ENCODE results near the gene ALOXE3.

The ALOXE3 gene

GRCh38 chr17:8153957-8154607, 35.8 kb upstream of the ALOXE3 start:
- DNase-seq (ENCODE audit: low read depth) = peak; percentile 91

DNA sequence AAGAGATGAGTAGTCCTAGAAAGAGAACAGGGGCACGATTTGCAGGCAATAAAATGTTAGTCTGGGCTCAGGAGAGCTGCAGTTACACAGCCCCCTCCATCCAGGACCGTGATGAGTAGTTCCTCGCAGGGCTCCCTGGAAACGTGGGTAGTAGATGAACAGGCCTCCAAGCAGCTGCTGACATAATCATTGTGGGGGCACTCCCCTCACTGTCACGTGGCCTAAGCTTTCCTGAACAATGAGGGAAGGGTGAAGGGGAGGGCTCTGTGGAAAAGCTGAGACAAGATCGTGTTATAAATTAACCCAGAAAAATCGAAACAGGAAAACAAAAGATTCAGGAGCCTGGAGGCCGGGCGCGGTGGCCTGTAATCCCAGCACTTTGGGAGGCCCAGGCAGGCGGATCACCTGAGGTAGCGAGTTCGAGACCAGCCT, 35.2 kb upstream of the ALOXE3 start:
- DNase-seq (ENCODE audit: low read depth) = peak; percentile 93

DNA sequence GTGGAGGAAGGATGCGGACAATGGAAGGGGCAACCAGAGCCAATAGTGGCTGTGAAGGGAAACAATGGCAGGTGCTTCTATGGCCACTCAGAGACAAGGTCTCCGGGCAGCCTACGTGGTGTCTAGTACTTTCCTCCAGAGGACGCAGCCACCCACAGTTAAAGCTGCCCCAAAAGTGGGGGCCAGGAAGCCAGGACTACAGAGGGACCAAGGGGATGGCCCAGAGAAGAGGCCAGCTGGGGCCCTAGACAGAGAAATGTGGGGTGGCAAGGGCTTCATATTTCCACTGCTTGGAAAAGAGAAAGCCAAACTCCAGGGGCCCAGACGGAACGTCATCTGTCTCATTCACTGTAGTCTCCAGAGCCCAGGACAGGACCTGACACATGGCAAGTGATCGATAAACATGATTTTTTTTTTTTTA, 34.7 kb upstream of the ALOXE3 start:
- no peak for DNase-seq (ENCODE audit: low read depth)

GRCh38 chr17:8152112-8152775, 33.9 kb upstream of the ALOXE3 start, which contains the start of gene PER1:
TSS of gene PER1 (minus strand) at chr17:8152404. CDS start at chr17:8150706, 1,698 bp downstream.
- DNase-seq (ENCODE audit: low read depth) = peak; percentile 76

- no peak for DNase-seq (ENCODE audit: low read depth)
Measured at GRCh38 chr17:8151641-8152111, 33.4 kb upstream of the ALOXE3 start.

GRCh38 chr17:8151120-8151640, 32.9 kb upstream of the ALOXE3 start:
- DNase-seq (ENCODE audit: low read depth) = peak; percentile 55

DNA sequence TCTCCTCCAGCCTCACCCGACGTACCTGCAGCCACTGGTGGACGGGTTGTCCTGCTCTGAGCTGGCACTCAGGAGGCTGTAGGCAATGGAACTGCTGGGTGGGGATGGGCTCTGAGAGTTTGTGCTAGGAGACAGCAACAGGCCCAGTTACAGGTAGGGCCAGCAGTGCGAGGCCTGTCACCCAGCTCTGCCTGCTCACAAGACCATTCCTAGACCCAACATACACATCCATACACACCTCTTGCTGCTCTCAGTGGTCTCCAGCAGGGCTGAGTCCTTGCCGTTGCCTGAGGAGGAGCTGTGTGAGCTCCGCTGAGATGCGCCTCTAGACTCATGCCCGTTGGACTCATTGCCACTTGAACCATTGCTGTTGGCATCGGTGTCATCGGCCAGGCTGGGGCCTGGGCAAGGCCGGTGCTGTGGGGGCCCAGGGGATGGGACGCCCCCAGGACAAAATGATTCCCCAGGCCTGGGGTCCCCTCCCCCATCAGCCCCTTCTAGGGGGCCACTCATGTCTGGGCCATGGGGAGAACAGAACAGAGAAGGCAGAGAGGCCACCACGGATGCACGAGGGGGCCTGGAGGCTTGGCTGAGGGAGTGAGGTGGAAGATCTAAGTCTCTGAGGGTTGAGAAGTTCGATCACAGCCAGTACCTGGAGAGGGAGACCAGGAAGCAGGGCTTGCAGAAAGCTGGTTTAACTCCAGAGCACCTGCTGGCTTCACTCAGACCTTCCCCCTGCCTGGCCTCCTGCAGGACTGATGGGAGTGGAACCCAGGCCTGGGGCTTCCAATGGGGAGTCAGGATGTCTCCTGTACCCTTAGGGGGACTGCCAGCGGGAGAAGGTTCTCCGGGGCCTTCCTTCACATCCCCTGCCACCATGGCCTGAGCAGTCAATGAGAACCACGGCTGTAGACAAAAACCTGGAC, 32.1 kb upstream of the ALOXE3 start:
- no peak for DNase-seq (ENCODE audit: low read depth)

DNA sequence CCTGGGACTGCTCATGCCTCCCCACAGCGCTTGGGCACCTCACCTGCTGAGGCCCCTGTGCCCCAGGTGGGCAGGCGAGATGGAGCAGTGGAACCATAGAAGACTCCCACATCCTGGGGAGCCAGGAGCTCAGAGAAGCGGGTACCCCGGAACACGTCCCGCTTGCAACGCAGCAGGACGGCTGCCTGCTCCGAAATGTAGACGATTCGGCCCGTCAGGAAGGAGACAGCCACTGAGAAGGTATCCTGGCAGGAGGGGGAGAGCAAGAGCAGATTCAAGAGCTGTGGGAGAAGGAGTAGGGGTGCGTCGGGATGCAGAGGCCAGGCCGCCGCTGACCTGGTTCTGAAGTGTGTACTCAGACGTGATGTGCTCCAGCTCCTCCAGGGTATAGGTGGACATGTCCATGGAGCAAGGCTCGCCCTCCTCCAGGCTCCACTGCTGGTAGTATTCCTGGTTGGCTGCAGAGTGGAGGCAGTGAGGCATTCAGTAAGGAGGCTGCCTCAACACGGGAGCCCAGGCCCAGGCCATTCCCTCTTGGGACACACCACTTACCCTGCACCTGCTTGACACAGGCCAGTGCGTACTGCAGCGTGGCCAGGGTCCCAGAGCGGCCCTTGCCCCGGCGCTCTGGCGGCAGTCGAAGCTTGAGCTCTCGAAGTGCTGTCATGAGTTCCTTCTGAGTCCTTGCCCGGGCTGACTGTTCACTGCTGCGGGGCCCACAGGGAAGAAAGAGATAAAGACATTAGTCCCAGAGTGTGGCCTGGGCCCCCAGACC, 31.3 kb upstream of the ALOXE3 start:
- no peak for DNase-seq (ENCODE audit: low read depth)

GRCh38 chr17:8148560-8148959, 30.2 kb upstream of the ALOXE3 start:
- no peak for DNase-seq (ENCODE audit: low read depth)

GRCh38 chr17:8147805-8148404, 29.6 kb upstream of the ALOXE3 start:
- no peak for DNase-seq (ENCODE audit: low read depth)

DNA sequence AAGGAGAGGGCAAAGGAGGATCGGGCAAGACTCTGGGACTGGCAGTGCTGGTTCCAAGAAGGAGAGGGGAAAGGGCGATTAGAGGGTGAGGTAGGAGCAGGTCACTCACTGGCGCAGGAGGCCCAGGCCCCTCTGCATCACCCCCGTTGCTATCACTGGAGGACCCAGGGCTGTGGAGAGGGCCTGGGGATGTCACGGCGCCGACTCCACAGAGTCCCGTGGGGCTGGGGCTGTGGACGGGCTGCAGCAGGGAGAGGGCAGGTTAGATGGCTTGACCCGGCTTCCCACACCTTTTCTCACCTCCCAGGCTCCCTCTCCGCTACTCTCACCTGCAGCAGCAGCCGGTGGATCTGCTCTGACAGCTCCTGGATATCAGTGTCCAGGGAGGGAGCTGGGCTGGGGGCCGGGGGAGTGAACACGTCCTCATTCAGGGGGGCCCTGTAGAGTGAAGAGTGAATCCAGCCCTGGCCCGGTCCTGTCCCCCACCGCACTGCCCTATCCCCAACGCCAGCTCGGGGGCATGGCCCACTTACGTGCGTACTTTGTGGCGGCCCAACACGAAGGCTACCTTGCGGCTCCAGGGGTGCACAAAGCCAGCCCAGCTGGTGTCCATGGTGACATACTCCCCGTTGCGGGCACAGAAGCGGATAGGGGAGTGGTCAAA, 29.0 kb upstream of the ALOXE3 start:
- no peak for DNase-seq (ENCODE audit: low read depth)

DNA sequence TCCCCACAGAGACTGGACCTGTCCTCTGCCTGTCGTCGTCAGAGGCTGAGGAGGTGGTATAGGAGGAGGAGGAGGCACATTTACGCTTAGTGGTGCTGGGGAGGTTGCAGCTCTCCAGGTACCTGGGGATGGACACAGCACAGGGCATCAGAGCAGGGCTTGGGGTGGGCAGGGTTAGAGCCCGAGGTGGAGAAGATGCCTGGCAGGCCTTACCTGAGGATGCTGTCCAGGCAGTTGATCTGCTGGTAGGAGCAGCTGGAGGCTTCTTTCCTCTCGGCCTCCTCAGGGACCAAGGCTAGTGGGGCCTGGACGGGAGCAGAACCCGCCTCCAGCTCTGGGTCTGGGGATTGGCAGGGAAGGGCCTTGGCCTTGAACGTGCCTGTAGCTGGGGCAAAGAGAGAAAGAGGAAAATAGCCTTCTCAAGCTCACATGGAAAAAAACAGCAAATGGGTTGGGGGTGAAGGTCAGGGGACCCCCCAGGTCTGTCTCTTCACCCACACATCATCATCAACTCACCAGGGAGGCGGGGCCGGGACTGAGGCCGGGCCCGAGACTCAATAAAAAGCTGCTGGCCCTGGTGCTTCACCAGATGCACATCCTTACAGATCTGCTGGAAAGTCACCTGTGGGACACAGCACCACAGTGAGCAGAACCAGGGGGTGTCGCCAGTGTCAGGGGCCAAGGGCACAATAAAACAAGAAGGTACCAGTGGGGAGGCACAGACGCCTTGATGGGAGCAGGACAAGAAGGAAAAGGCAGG, 28.2 kb upstream of the ALOXE3 start:
- DNase-seq (ENCODE audit: low read depth) = no peak

DNA sequence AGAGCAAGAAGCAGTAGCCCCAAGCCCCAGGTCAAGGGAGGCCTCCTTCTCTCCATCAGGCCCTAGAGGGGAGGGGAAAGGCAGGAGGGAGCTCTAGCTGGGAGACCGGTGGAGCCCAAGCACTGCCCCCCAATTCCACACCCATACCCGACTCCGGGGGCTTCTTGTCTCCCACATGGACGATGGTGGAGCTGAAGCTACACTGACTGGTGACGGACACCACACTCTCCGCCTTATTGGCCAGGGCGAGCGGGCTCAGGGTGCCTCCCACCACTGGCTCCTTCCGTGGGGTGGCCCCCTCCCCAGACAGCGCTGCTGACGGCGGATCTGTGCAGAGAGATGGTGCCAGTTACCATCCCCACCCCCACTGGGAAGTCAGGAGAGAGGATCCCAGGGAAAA, 27.5 kb upstream of the ALOXE3 start:
- DNase-seq (ENCODE audit: low read depth) = no peak

DNA sequence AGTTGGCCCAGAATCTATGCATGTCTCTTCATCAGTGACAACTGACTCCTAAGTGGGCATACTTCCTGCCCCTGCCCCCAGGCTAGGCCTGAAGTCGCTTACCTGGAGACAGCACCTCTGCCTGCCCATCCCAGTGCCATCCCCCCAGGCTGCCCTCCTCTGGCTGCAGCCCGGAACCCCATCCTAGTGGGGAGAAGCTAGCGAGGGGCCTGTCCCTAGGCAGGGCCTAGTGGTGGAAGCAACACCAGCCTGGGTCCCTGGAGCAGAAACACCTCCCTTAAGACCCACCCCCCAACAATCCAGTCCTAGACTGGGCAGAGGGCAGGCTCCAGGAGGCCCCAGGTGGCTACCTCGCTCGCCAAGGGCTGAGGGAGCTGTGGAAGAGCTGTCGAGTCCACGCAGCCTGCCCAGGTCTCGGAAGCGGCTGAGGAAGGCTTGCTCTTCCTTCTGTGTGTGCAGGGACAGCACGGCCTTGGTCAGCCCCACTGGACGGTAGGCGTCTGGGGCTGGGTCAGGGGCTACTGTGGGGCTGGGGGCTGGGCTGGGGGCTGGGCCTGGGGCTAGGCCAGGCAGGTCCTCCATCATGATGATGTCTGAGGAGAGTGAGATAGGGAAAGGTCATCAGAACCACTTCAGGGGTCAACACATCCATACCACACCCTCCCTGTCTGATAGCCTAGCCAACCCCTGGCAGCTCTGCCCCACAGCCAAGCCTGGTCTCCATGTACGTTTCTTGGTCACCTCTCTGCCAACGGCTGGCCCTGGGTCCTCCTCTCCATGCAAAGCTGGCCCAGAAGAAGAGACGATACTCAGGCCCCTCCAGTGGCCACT, 26.3 kb upstream of the ALOXE3 start:
- DNase-seq (ENCODE audit: low read depth) = no peak

DNA sequence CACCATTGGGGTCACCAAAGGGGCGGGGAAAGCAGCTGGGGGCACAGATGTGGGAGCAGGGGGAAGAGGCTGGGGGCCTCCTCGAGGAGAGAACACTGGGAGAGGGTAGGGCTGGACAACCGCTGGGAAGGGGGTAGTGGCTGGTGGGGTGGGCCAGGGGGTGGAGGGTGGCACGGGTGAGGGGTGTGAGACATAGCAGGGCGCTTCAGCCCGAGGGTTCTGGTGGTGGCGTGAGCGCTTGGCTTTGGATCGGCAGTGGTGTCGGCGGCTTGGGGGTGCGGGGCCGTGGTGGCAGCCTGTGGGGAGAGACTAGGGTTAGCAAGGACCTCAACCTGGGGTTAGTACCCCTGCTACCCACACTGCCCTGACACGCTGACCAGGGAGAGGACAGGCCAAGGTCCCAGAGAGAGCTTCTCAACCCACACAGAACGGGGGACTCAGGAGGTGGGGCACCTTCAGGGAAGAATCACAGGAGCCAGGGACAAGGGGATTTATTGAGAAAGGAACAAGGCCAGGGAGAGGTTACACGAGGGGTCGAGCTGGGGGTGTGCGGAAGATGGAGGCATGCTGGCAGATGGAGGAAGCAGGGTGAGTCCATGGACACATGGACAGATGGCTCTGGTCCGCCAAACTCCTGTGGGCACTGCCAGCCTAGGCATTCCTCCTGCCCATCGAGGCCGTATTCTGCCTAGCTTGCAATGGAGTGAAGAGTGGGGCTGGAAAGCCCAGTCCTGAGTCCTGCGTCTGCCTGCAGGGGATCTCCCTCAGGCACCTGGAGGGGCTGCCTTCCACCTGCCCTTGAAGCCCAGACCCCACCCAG, 25.5 kb upstream of the ALOXE3 start:
- no peak for DNase-seq (ENCODE audit: low read depth)

GRCh38 chr17:8142887-8143580, 24.7 kb upstream of the ALOXE3 start:
- no peak for DNase-seq (ENCODE audit: low read depth)

DNA sequence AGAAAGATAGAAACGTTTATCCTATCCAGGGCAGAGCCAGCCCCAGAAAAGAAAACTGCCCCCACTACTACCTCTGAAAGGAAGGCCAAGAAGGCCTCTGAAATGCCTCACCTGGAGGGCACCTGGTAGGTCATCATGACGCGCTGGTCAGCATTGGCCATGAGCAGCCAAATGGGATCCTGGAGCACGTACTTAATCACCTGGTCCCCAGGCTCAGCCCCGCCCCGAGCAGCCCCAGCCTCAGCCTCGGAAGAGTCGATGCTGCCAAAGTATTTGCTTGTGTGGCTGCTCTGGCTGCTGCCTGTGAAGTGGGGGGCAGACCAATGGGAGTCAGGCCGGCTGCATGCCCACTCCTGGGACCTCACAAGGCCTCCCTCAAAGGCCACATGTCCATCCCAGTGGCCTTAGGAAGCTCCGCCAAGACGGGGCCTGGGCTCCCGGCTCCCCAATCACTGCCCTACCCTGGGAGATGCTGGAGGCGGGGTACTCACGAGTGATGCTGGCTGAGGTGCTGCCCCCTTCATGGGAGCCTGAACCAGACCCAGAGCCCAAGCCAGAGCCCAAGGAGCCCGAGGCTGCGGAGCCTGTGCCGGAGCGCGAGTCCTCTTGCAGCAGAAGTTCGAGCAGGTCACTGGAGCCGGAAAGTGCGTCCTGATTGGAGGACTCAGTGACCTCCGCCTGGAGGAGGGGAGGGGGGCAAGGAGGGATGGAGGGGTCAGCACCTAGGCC, 24.0 kb upstream of the ALOXE3 start:
- DNase-seq (ENCODE audit: low read depth) = no peak
